GM18505 (cell line): ENCODE data around the gene ZBTB7C.

Source experiments
- ATAC-seq: cut with Tn5 transposase; IDR thresholded peaks from one replicate; pipeline ENCODE4 v1.9.1; 2021; ENCODE audit not compliant: unreplicated experiment
- POLR2A ChIP-seq: IDR thresholded peaks from 4 replicates; pipeline ENCODE4 v1.6.1; 2011; ENCODE audit warnings: borderline replicate concordance; ENCODE audit not compliant: insufficient read depth, insufficient read length; ENCODE audit errors: extremely low read depth

Gene ZBTB7C

DNA sequence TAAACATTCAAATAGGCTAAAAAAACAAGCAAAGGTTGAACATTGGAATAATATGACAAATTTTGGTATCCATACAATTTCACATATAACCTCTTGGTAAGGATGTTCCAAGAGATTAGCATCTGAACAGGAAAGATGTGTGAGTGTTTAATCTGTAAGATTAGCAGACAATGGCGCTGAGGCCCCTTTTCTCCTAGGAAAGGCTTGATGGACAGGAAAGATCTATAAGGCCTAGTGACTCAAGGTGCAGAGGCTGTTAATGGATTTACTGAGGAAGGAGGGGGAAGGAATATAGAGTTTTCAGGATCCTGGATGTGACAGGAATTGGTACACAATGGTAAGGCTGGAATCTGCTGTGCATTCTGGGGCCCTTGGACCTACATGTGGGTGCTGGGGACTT lies 430.6 kb downstream of the ZBTB7C start:
- TF ChIP-seq POLR2A = no peak
- no peak for ATAC-seq

DNA sequence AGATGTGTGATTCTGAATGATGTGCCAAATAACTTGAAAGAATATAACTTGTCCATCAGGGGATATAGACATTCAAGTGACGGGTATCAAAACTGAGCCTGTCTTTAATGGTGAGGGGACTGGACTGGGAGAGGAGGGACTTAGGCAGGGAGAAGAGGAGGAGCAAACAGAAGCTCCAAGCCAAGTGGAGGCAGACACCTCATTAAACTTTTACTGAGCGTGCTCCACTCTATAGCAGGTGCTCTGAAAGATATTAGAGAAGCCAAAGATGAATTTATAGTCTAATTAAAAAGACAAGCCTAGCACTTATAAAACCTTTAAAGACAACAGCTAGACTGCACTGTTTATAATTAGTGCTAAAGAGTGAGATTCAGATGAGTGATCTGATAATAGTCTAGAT lies 431.0 kb downstream of the ZBTB7C start:
- TF ChIP-seq POLR2A = no peak
- ATAC-seq = no peak
